ENCODE data around the gene SUGP1. TPM values are rescaled to one million over a fixed set of nuclear protein-coding genes. Genes with fewer than 3 reads are reported as not detected.

The SUGP1 gene, protein sequence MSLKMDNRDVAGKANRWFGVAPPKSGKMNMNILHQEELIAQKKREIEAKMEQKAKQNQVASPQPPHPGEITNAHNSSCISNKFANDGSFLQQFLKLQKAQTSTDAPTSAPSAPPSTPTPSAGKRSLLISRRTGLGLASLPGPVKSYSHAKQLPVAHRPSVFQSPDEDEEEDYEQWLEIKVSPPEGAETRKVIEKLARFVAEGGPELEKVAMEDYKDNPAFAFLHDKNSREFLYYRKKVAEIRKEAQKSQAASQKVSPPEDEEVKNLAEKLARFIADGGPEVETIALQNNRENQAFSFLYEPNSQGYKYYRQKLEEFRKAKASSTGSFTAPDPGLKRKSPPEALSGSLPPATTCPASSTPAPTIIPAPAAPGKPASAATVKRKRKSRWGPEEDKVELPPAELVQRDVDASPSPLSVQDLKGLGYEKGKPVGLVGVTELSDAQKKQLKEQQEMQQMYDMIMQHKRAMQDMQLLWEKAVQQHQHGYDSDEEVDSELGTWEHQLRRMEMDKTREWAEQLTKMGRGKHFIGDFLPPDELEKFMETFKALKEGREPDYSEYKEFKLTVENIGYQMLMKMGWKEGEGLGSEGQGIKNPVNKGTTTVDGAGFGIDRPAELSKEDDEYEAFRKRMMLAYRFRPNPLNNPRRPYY
- 49.6 and 50.1 TPM in 2 replicates for polyA plus RNA-seq (2013)

DNA sequence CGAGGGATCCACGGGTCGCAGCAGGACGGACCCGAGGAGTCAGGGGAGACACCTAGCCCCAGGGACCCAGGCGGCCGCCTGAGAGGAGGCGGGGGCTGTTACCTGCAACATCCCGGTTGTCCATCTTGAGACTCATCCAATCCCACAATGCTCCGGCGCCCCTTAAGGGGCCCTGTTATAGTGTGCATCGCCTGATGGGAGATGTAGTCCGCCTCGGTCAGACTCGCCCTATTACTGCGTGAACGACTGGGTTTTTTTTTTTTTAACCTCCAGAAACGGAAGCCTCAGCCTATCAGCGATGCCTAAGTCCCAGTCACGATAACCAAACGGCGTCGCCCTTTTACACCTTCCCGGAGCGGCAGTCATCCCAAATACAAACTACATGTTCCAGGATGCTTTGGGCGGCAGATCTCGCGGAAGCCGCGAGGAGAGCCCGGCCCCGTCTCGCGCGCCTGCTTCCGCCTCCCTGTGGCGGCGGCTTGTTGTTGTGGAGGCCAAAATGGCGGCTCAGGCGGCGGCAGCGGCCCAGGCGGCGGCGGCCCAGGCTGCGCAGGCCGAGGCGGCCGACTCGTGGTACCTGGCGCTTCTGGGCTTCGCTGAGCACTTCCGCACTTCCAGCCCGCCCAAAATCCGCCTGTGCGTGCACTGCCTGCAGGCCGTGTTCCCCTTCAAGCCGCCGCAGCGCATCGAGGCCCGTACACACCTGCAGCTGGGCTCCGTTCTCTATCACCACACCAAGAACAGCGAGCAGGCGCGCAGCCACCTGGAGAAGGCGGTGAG is at the start of gene SUGP1, which contains the start of gene MAU2:
TSS of gene SUGP1 (minus strand) at position 149 of the 780 bp plus-strand sequence. CDS start at position 136, 13 bp downstream.
TSS of gene MAU2 (plus strand) at position 469 of the 780 bp plus-strand sequence. CDS start at position 500, 31 bp downstream.
- H3K79me2 ChIP-seq (ENCODE audit: control insufficient read depth, insufficient read depth, low read length, poor library complexity) = peaks cover 18% of the 10 kb centered on the region
- H3K18ac ChIP-seq (ENCODE audit: low read length) = peak within 1 kb of the TSS; percentile 89
- H3K36me3 ChIP-seq (ENCODE audit: control insufficient read depth in 1 of 2, insufficient read depth in 2 of 2, low read length in 2 of 2) = peaks cover 15 to 25% of the 10 kb centered on the region in 2 experiments
- H3K9me3 ChIP-seq (ENCODE audit: insufficient read depth, low read depth, low read length) = no peaks in the 10 kb centered on the region
- peaks cover 15% of the 10 kb centered on the region for H3K79me1 ChIP-seq (ENCODE audit: low read length)
- no peak within 1 kb of the TSS for H3K23ac ChIP-seq (ENCODE audit: low read length)
- no peaks in the 10 kb centered on the region for H3K27me3 ChIP-seq (ENCODE audit: insufficient read depth, low read length)
- H4K12ac ChIP-seq (ENCODE audit: low read depth, low read length) = peak within 1 kb of the TSS; percentile 90
- H3K27ac ChIP-seq (ENCODE audit: low read depth, low read length) = peak within 1 kb of the TSS; percentile 69
- peaks cover 7 to 12% of the 10 kb centered on the region in 2 experiments for H3K4me1 ChIP-seq (ENCODE audit: control insufficient read depth in 1 of 2, insufficient read depth in 2 of 2, low read length in 2 of 2)
- H3K4ac ChIP-seq (ENCODE audit: low read depth, low read length) = peak within 1 kb of the TSS; percentile 97
- DNase-seq = peak; percentile 88 to 94
- H4K91ac ChIP-seq (ENCODE audit: low read depth, low read length) = peak within 1 kb of the TSS; percentile 98
- H4K8ac ChIP-seq (ENCODE audit: low read depth, low read length) = peak within 1 kb of the TSS; percentile 98
- H3K9ac ChIP-seq (ENCODE audit: low read length) = peak within 1 kb of the TSS; percentile 98
- H2BK5ac ChIP-seq (ENCODE audit: low read depth, low read length, poor library complexity) = peak within 1 kb of the TSS; percentile 84
- peak within 1 kb of the TSS; percentile 99 for H3K4me3 ChIP-seq (ENCODE audit: low read depth, low read length)
- H2BK12ac ChIP-seq (ENCODE audit: low read length) = no peak within 1 kb of the TSS
- peak within 1 kb of the TSS; percentile 90 for H2BK120ac ChIP-seq (ENCODE audit: insufficient read depth, low read length, poor library complexity)
- WGBS (ENCODE audit: extremely low coverage, insufficient coverage, insufficient read length) = no CpG with 5 or more reads among the region's 67 CpGs
- peak within 1 kb of the TSS; percentile 94 for H3K4me2 ChIP-seq (ENCODE audit: low read length)
- peak within 1 kb of the TSS; percentile 95 for H2AK5ac ChIP-seq (ENCODE audit: low read length)
- H3K14ac ChIP-seq (ENCODE audit: low read length) = peak within 1 kb of the TSS; percentile 92
- H2AFZ ChIP-seq (ENCODE audit: insufficient read depth, low read length, poor library complexity) = peak within 1 kb of the TSS; percentile 78

DNA sequence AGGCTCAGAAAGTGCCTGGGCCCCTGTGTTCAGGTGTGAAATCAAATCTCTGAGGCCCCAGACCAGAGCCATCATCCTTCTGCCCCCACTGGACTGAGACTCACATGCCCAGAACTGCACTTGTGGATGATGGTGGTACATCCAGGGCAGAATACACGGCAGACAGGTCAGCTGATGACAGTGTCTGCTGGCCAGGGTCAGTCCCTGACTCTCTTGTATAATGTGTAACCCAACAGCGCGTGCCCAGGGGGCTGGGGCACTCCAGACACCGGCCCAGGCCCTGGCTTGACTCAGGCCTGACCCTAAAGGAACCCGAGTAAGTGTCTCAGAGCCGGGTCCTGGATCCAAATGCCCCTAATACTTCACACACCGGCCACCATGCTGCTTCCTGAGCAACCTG is 47.8 kb upstream of the SUGP1 start:
- Histone ChIP-seq H3K9me3 (ENCODE audit: insufficient read depth, low read depth, low read length) (no peaks in the 10 kb centered on the region), H3K79me2 (ENCODE audit: control insufficient read depth, insufficient read depth, low read length, poor library complexity) (no peaks in the 10 kb centered on the region), H3K4me2 (ENCODE audit: low read length) (no peak overlapping the region), H3K18ac (ENCODE audit: low read length) (no peak overlapping the region), H2BK5ac (ENCODE audit: low read depth, low read length, poor library complexity) (no peak overlapping the region), H2AK5ac (ENCODE audit: low read length) (peak overlapping the region; percentile 59), H4K8ac (ENCODE audit: low read depth, low read length) (no peak overlapping the region), H4K91ac (ENCODE audit: low read depth, low read length) (no peak overlapping the region), H3K79me1 (ENCODE audit: low read length) (no peaks in the 10 kb centered on the region), H2AFZ (ENCODE audit: insufficient read depth, low read length, poor library complexity) (no peak overlapping the region), H3K4ac (ENCODE audit: low read depth, low read length) (no peak overlapping the region), H3K27ac (ENCODE audit: low read depth, low read length) (no peak overlapping the region), H3K4me1 (ENCODE audit: control insufficient read depth in 1 of 2, insufficient read depth in 2 of 2, low read length in 2 of 2) (peaks cover 1 to 4% of the 10 kb centered on the region in 2 experiments), H3K36me3 (ENCODE audit: control insufficient read depth in 1 of 2, insufficient read depth in 2 of 2, low read length in 2 of 2) (no peaks in the 10 kb centered on the region), H4K12ac (ENCODE audit: low read depth, low read length) (no peak overlapping the region), H2BK120ac (ENCODE audit: insufficient read depth, low read length, poor library complexity) (no peak overlapping the region), H3K14ac (ENCODE audit: low read length) (no peak overlapping the region), H3K4me3 (ENCODE audit: low read depth, low read length) (no peak overlapping the region), H2BK12ac (ENCODE audit: low read length) (peak overlapping the region; percentile 12), H3K27me3 (ENCODE audit: insufficient read depth, low read length) (no peaks in the 10 kb centered on the region), H3K9ac (ENCODE audit: low read length) (no peak overlapping the region), H3K23ac (ENCODE audit: low read length) (no peak overlapping the region)
- no CpG with 5 or more reads among the region's 7 CpGs for WGBS (ENCODE audit: extremely low coverage, insufficient coverage, insufficient read length)
- no peak for DNase-seq

DNA sequence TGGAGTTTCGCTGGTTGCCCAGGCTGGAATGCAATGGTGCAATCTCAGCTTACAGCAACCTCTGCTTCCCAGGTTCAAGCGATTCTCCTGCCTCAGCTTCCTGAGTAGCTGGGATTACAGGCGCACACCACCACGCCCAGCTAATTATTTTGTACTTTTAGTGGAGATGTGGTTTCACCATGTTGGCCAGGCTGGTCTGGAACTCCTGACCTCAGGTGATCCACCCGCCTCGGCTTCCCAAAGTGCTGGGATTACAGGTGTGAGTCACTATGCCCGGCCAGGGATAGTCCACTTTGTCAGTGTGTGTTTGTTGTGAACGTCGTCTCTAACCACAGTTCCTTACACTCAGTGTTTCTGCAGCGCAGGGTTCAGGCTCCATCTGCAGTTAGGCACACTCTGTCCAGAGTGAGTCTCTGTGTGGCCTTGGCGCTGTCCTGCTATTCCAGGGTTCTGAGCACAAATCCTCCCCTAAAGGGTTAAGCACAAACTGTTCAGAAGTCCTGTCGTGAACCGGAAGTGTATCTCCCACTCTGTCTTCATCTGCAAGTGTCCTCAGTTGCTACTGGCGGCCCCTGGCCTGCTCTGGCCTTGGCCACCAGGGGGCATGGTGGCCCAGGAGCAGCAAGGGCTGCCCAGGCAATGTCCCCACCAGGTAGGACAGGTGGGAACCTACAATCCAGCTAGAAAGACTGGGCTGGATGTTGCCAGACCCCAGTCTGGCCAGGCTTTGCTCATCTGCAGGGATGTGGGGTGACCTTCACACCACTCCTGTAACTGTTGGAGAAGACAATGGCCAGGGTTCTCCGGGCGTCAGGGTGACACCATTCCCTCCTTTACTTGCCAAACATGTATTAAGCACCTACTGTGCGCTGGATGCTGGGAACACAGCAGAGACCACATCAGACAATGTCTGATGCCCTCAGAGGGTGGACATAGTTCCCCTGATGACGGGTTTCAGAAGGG is 46.4 kb upstream of the SUGP1 start:
- H3K79me2 ChIP-seq (ENCODE audit: control insufficient read depth, insufficient read depth, low read length, poor library complexity) = no peaks in the 10 kb centered on the region
- H3K4me1 ChIP-seq (ENCODE audit: control insufficient read depth in 1 of 2, insufficient read depth in 2 of 2, low read length in 2 of 2) = peaks cover 0 to 2% of the 10 kb centered on the region in 2 experiments
- no peak overlapping the region for H2BK120ac ChIP-seq (ENCODE audit: insufficient read depth, low read length, poor library complexity)
- H4K91ac ChIP-seq (ENCODE audit: low read depth, low read length) = peak overlapping the region; percentile 8
- no peak overlapping the region for H3K4ac ChIP-seq (ENCODE audit: low read depth, low read length)
- no peak overlapping the region for H3K23ac ChIP-seq (ENCODE audit: low read length)
- WGBS (ENCODE audit: extremely low coverage, insufficient coverage, insufficient read length) = no CpG with 5 or more reads among the region's 18 CpGs
- no peak overlapping the region for H2BK12ac ChIP-seq (ENCODE audit: low read length)
- peak; percentile 92 to 96 for DNase-seq
- H2AK5ac ChIP-seq (ENCODE audit: low read length) = no peak overlapping the region
- H4K8ac ChIP-seq (ENCODE audit: low read depth, low read length) = peak overlapping the region; percentile 69
- H2AFZ ChIP-seq (ENCODE audit: insufficient read depth, low read length, poor library complexity) = peak overlapping the region; percentile 28
- H3K18ac ChIP-seq (ENCODE audit: low read length) = peak overlapping the region; percentile 18
- H3K4me2 ChIP-seq (ENCODE audit: low read length) = no peak overlapping the region
- no peak overlapping the region for H3K9ac ChIP-seq (ENCODE audit: low read length)
- peak overlapping the region; percentile 50 for H4K12ac ChIP-seq (ENCODE audit: low read depth, low read length)
- H3K4me3 ChIP-seq (ENCODE audit: low read depth, low read length) = no peak overlapping the region
- H2BK5ac ChIP-seq (ENCODE audit: low read depth, low read length, poor library complexity) = no peak overlapping the region
- H3K27ac ChIP-seq (ENCODE audit: low read depth, low read length) = no peak overlapping the region
- no peaks in the 10 kb centered on the region for H3K27me3 ChIP-seq (ENCODE audit: insufficient read depth, low read length)
- H3K36me3 ChIP-seq (ENCODE audit: control insufficient read depth in 1 of 2, insufficient read depth in 2 of 2, low read length in 2 of 2) = no peaks in the 10 kb centered on the region
- peaks cover 2% of the 10 kb centered on the region for H3K9me3 ChIP-seq (ENCODE audit: insufficient read depth, low read depth, low read length)
- H3K79me1 ChIP-seq (ENCODE audit: low read length) = no peaks in the 10 kb centered on the region
- H3K14ac ChIP-seq (ENCODE audit: low read length) = no peak overlapping the region

Measured in trophoblast cell (in vitro differentiated cells and primary cell).